Stimulated activated CD8-positive, alpha-beta memory T cell treated with anti-CD3 and anti-CD28 coated beads, Interleukin-12 subunit alpha, Interleukin-12 subunit beta, amount 100 ng/mL, for 24 hours (primary cell): ENCODE measurements around the gene ALKBH4.
"Not testable (repeated sequence)": the region's sequence is repeated elsewhere in the genome, so short reads cannot be mapped to it uniquely, and the experiment has no call there.

Experiments
- DNase-seq: peaks from one replicate; pipeline ENCODE4 v3.0.0-alpha.2; 2020; ENCODE audit errors: extremely low read depth

ALKBH4 gene

DNA sequence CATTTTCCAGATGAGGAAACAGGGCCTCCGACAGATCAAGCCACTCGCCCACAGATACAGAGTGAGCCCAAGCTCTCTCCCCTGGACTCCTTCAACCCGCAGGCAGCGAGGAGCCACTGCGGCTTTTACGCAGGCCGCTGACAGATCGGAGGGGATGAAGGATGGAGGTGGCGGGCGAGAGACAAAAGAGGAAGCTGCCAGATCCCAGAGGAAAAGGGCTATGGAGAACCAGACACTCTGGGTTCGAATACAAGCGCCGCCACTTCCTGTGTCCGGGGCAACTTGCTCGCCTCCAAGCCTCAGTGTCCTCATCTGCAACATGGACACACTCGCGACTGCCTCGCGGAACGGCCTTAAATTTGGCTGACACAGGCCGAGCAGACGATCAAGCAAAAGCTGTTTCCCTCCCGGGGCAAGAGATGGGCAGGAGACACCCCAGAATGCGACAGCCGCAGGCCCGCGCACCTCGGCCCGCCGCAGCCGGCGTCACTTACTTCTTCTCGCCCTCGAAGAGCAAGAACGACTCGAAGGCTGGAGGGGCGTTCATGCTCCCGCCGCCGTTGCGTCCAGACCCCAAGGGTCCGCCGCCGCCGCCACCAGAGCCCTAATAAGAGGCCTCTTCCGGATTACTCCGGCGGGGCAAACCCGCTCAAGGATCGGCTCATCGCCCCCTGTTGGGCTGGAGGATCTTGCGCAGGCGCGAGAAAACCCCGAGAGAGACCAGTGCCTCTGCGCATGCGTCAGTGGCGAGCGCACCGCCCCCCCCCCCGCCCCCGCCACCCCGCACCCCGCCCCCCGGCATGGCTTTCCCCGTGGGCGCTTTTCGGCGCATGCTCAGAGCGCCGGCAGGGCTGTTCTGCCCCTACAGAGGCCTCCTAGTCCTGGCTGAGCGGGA lies 13.9 kb upstream of the ALKBH4 start, which contains the start of gene POLR2J:
Gene POLR2J (minus strand): TSS at position 609 of the 895 bp plus-strand sequence. CDS start 62 bp downstream, at position 547.
- peak; percentile 67 for DNase-seq

- not testable (repeated sequence) for DNase-seq
Observed at GRCh38 chr7:102474736-102475435, 10.2 kb upstream of the ALKBH4 start.

DNA sequence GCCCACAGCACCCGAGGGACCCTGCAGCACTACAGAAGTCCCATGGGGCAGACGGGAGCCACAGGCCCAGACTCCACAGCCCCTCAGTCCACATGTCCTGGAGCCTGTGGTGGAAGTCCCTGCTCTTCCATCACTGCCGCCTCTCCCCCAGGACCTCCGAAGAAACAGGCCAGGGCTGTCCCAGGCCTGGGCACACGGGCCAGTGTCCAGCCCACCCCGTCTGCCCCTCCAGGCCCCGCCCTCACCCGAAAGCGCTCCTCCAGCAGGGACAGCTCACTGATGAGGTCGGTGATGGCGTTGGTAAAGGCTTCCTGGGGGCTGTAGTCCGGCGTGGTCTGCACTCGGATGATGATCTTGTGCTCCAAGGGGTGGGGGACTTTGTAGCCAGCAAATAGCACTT lies 9.5 kb upstream of the ALKBH4 start:
- not testable (repeated sequence) for DNase-seq

DNA sequence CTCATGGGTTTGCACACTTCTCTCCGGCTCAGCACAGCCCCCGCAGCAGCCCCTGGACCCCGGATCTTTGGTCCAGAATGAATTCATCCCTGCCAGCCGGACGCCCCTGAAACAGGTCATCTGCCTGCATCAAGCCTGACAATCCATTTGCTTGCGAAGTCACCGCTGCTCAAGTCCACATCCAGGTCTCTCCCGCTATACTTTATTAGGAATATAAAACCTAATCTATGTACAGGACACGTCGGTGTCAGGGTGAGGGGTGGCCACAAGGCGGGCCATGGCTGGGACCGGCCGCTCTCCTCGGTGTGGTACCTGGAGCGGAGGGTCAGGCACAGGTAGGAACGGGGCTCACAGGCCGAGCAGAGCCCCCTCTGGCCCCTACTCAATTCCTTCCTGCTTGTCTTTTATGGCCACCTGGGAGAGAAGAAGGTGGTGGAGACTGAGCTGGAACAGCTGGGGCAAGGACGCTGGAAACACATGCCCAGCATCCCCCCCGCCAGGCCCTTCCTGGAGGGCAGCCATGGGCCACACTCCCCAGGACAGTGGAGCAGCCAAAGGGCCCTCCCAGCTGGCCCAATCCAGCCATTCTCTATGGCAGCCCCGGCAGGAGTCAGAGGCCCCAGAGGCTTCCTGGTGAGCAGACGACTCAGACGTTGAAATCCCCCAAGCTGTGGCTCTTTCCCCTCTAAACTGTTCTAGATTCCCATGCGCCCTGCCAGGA lies 8.8 kb upstream of the ALKBH4 start:
- no peak for DNase-seq

GRCh38 chr7:102472126-102473041 lies 7.7 kb upstream of the ALKBH4 start:
- DNase-seq, result no peak

DNA sequence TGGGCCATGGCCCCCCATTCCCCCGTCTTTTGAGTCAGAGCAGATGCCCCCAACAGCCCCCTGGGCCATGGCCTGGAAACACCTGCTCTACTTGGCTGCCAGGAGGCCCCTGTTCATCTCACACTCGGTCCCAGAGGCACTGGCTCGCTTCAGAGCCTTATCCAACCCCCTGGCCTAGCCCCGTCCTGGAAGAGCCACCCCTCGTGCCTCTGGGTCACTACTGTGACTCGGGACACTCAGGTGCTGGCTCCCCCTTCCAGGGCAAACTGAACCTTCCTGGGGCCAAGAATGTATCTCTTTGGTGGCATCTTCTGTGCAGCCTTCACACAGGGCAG lies 7.1 kb upstream of the ALKBH4 start:
- no peak for DNase-seq

DNA sequence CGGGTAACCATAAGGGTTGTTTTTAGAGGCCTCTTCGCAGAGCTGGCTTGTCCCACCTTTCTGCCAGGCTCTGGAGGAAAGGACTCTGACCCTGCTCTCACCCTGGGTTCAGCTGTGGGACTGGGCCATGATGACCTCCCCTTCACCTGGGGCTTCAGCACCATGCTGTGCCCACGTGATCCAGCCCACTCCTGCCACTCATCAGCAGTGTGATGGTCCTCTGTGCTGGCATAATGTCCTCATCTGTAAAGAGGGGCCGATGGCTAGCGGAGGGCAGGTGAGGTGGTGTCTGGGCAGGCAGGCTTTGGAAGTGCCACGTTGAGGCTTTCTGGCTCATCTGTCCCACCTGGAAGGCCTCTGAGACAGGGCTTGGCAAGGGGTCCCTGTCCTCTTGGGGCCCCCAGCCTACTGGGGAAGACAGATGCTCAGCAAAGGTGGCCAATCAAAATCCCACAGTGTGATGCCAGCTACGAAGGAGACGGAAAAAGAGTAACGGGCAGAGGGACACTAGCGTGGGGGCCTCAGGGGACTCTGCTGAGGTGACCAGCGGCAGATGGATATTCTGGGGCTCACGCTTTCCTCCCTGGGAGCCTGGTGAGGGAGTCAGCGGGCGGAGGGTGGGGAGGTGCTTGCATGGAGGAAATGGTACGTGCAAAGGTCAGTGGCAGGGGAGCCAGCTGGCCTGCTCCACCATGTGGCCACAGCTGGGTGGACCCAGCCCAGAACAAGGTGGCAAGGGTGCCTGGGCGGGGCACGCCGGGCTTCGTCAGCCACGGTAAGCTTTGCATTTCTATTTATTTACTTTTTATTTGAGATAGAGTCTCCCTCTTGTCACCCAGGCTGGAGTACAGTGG lies 5.5 kb upstream of the ALKBH4 start:
- DNase-seq, result no peak

- DNase-seq, result no peak
Observed at GRCh38 chr7:102469351-102469971, 4.8 kb upstream of the ALKBH4 start.

DNA sequence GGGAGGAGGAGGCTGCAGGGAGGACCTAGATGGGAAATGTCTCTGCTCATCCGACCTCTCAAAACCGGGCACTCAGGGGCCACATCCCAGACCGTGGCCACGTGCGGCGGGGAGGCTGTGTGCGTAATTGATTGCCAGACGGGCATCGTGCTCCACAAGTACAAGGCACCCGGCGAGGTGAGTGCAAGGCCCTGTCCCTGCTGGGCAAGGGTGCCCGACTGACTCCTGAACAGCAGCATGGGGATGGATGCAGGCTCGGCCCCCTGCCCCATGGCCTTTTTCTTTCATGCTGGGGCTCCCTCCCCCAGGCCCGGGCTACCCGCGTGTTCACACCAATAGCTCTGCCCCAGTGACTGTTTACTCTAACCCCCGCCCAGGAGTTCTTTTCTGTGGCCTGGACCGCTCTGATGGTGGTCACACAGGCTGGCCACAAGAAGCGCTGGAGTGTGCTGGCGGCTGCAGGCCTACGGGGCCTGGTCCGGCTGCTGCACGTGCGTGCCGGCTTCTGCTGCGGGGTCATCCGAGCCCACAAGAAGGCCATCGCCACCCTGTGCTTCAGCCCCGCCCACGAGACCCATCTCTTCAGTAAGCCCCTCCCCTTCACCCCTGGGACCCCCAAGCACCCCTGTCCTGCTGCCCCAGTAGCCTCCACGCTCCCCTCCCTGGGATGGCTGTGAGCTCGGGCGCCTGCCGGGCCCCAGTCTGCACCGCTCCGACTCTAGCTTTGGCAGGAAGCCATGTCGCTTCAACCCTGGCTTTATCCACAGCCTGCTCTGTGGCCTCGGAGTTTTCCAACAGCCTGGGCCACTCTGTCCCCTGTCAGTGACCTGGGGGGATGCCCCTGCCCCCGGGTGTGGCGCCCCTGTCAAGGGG lies 4.1 kb upstream of the ALKBH4 start:
- DNase-seq, result no peak

GRCh38 chr7:102467581-102468477 lies 3.2 kb upstream of the ALKBH4 start:
- DNase-seq, result no peak

DNA sequence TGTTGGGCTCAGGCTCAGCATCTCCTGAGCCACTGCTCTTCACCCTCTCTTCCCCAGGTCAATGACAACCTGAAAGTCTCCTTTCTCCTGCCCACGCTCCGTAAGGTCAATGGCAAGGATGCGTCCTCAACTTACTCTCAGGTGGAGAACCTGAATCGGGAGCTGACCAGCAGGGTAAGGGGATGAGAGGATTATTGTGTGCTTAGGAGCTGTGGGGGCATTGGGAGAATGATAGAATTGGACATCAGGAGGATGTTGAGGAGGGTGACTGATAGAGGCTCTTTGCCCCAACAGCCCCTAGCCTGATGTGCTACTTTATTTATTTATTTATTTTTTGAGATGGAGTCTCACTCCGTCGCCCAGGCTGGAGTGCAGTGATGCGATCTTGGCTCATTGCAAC lies 1.4 kb upstream of the ALKBH4 start:
- no peak for DNase-seq

- DNase-seq, result no peak
Observed at GRCh38 chr7:102463841-102464576, 654 bp downstream of the ALKBH4 start.

DNA sequence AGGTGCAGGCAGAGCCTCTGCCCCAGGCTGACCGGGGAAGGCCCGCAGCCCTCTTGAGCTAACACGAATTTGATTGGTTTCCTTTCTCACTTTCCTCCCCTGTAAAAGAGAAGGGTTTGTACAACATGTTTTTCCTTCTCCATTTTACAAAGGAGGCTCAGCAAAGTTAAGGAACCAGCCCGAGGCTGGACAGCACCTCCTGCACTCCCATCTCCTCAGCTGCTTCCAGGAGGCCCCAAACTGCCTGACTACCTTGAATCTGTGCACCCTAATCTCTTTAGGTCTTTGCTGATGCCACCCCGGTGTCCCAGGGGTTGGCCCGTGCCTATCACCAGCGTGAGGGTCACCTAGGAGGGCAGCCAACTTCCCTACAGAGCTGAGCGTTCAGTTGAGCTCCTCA lies 4.2 kb downstream of the ALKBH4 start:
- DNase-seq, result no peak

DNA sequence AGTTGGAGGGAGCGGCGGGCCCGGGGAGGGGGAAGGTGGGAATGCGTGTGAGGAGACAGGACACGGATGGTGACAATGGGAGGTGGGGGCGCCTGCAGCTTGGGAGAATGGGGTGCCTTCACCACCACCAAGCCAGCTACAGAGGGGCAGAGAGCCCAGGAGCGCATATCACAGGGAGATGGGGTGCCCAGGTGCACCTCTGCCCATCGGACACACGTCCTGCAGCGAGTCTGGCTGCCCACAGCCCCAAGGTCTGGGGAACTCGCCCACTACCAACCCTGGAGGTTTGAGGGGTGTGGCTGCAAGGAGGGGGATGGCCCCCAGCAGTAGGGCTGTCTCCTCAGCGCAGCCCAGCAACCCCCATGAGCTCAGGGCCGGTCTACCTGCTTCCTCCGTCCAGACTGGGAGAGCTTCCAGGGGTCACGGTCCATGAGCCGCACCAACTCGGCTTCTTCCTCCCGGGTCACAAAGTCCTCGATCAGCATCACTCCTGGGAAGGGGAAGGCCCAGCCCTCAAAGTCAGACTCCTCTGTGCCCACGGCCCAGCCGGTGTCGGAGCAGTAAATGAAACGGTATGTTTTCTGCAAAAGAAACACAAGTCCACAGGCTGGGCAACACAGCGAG lies 5.3 kb downstream of the ALKBH4 start:
- no peak for DNase-seq

GRCh38 chr7:102457352-102457924 lies 7.2 kb downstream of the ALKBH4 start:
- no peak for DNase-seq

- no peak for DNase-seq
Observed at GRCh38 chr7:102456327-102456726, 8.3 kb downstream of the ALKBH4 start.
